Right cardiac atrium (tissue), 5 donors: ENCODE data around the gene DGKK. TPM values are rescaled to one million over a fixed set of nuclear protein-coding genes. Genes with fewer than 3 reads are reported as not detected.

Experiments
- ATAC-seq, 2 donors: fragments of 200-7000 bp; cut with Tn5 transposase; one replicate each; pipeline versions ENCODE4 v1.8.0 to v1.9.1; 2020; ENCODE audit warnings: moderate library complexity in 2 of 2, mild to moderate bottlenecking in 1 of 2
- DNase-seq, 3 donors: peaks; one replicate each; pipeline ENCODE4 v3.0.0-alpha.2; 2020
- H3K27ac ChIP-seq: one replicate; pipeline ENCODE4 v1.5.1; 2013; ENCODE audit warnings: mild to moderate bottlenecking, low read length, control low read depth, moderate library complexity
- H3K27me3 ChIP-seq: one replicate; pipeline ENCODE4 v1.6.1; 2013; ENCODE audit not compliant: control insufficient read depth, insufficient read depth
- H3K4me1 ChIP-seq: one replicate; pipeline ENCODE4 v1.6.1; 2013; ENCODE audit warnings: low read length; ENCODE audit not compliant: control insufficient read depth, insufficient read depth
- H3K4me3 ChIP-seq: one replicate; pipeline ENCODE4 v1.5.1; 2013; ENCODE audit warnings: low read length, control low read depth
- H3K9me3 ChIP-seq: one replicate; pipeline ENCODE4 v1.6.1; 2013; ENCODE audit warnings: low read length; ENCODE audit not compliant: control insufficient read depth
- WGBS: extraction: QIAGEN DNeasy Blood & Tissue Kit; methylation state at CpG from one replicate; pipeline ENCODE4 v1.1.7; 2013; 5-methylcytosine and 5-hydroxymethylcytosine counted together
- intact Hi-C, 4 donors: fragments of 100-400 bp; cut with DNase I; formaldehyde crosslinking; loops; one replicate each; pipeline versions ENCODE4 v1.11.0 to v1.14.0; 2022 to 2023
- polyA plus RNA-seq: library from polyadenylated mRNA; stranded (reverse); fragments of 200-250 nt; gene quantifications from one replicate; pipeline ENCODE4 v1.2.3, GENCODE V29; 2013
- total RNA-seq, 4 donors: library from RNA; stranded (reverse); fragmentation: NEBNext Ultra II Directional; extraction: Animal tissue kit (Norgen Biotek cat#: 25700); gene quantifications; one replicate each; pipeline ENCODE4 v1.2.1, GENCODE V29; 2021
- donor health status: healthy with polysubstance abuse.
- donor health status: DM: no; HTN: yes; CAD: no.
- donor health status: DM: no; HTN: no; CAD: no.
- donor health status: DM: no; HTN: yes; CAD: no; lungs with severe emphysema.
- donor health status: DM: yes; HTN: yes; CAD: no.

The DGKK gene
- total and polyA plus RNA-seq, 5 donors: not detected

GRCh38 chrX:50459615-50460014 is 11.0 kb downstream of the DGKK start:
- no peaks in the 10 kb centered on the region for H3K4me1 ChIP-seq
- DNase-seq (no peak), ATAC-seq (no peak)
- H3K4me3 ChIP-seq: no peak overlapping the region
- no peaks in the 10 kb centered on the region for H3K9me3 ChIP-seq
- H3K27me3 ChIP-seq: no peaks in the 10 kb centered on the region
- H3K27ac ChIP-seq: no peak overlapping the region
- WGBS: 40% methylated on average over 1 of the region's 1 CpG
- intact Hi-C loops: no loop called here

- DNase-seq (no peak), ATAC-seq (no peak)
- H3K4me1 ChIP-seq: no peaks in the 10 kb centered on the region
- 82% methylated on average over 3 of the region's 3 CpGs for WGBS
- H3K27ac ChIP-seq: no peak overlapping the region
- no peaks in the 10 kb centered on the region for H3K9me3 ChIP-seq
- H3K4me3 ChIP-seq: no peak overlapping the region
- intact Hi-C loops: no loop called here
- H3K27me3 ChIP-seq: no peaks in the 10 kb centered on the region
Observed at GRCh38 chrX:50458483-50458882, 12.1 kb downstream of the DGKK start.

- Histone ChIP-seq H3K4me1 (no peaks in the 10 kb centered on the region), H3K9me3 (no peaks in the 10 kb centered on the region), H3K27ac (no peak overlapping the region), H3K27me3 (no peaks in the 10 kb centered on the region), H3K4me3 (no peak overlapping the region)
- ATAC-seq (no peak), DNase-seq (no peak)
- intact Hi-C loops: no loop called here
- WGBS: 85% methylated on average over 6 of the region's 6 CpGs
Observed at GRCh38 chrX:50456712-50457484, 13.7 kb downstream of the DGKK start.

GRCh38 chrX:50452782-50453181 is 17.8 kb downstream of the DGKK start:
- Histone ChIP-seq H3K4me3 (no peak overlapping the region), H3K27me3 (no peaks in the 10 kb centered on the region), H3K27ac (no peak overlapping the region), H3K4me1 (no peaks in the 10 kb centered on the region), H3K9me3 (no peaks in the 10 kb centered on the region)
- intact Hi-C loops: no loop called here
- ATAC-seq (no peak), DNase-seq (no peak)

GRCh38 chrX:50450324-50450723 is 20.3 kb downstream of the DGKK start:
- intact Hi-C loops: no loop called here
- H3K27ac ChIP-seq: no peak overlapping the region
- H3K4me3 ChIP-seq: no peak overlapping the region
- 49% methylated on average over 1 of the region's 1 CpG for WGBS
- no peaks in the 10 kb centered on the region for H3K4me1 ChIP-seq
- H3K9me3 ChIP-seq: no peaks in the 10 kb centered on the region
- DNase-seq (no peak), ATAC-seq (no peak)
- H3K27me3 ChIP-seq: no peaks in the 10 kb centered on the region

GRCh38 chrX:50448565-50448964 is 22.1 kb downstream of the DGKK start:
- Histone ChIP-seq H3K27me3 (no peaks in the 10 kb centered on the region), H3K27ac (no peak overlapping the region), H3K4me1 (no peaks in the 10 kb centered on the region), H3K4me3 (no peak overlapping the region), H3K9me3 (no peaks in the 10 kb centered on the region)
- DNase-seq (no peak), ATAC-seq (no peak)
- WGBS: 90% methylated on average over 2 of the region's 2 CpGs
- intact Hi-C loops: no loop called here

GRCh38 chrX:50447535-50447934 is 23.1 kb downstream of the DGKK start:
- no peaks in the 10 kb centered on the region for H3K4me1 ChIP-seq
- H3K27ac ChIP-seq: no peak overlapping the region
- ATAC-seq (no peak), DNase-seq (no peak)
- no peak overlapping the region for H3K4me3 ChIP-seq
- H3K27me3 ChIP-seq: no peaks in the 10 kb centered on the region
- 90% methylated on average over 3 of the region's 3 CpGs for WGBS
- intact Hi-C loops: no loop called here
- H3K9me3 ChIP-seq: no peaks in the 10 kb centered on the region

- ATAC-seq (no peak), DNase-seq (no peak)
- Histone ChIP-seq H3K4me3 (no peak overlapping the region), H3K27me3 (no peaks in the 10 kb centered on the region), H3K4me1 (no peaks in the 10 kb centered on the region), H3K9me3 (no peaks in the 10 kb centered on the region), H3K27ac (no peak overlapping the region)
- intact Hi-C loops: no loop called here
- 77% methylated on average over 3 of the region's 3 CpGs for WGBS
Observed at GRCh38 chrX:50442426-50443116, 28.1 kb downstream of the DGKK start.

- DNase-seq: no peak
- ATAC-seq: no peak
Observed at GRCh38 chrX:50436797-50437196, 33.8 kb downstream of the DGKK start.

GRCh38 chrX:50432829-50433289 is 37.8 kb downstream of the DGKK start:
- Histone ChIP-seq H3K4me3 (no peak overlapping the region), H3K27me3 (no peaks in the 10 kb centered on the region), H3K9me3 (no peaks in the 10 kb centered on the region), H3K4me1 (no peaks in the 10 kb centered on the region), H3K27ac (no peak overlapping the region)
- ATAC-seq (no peak), DNase-seq (no peak)
- intact Hi-C loops: no loop called here
- WGBS: 67% methylated on average over 3 of the region's 3 CpGs

More at GRCh38 chrX:50436797-50437196, 33.8 kb downstream of the DGKK start:
- Histone ChIP-seq H3K4me3 (no peak overlapping the region), H3K4me1 (no peaks in the 10 kb centered on the region), H3K27me3 (no peaks in the 10 kb centered on the region), H3K27ac (no peak overlapping the region), H3K9me3 (no peaks in the 10 kb centered on the region)
- 85% methylated on average over 6 of the region's 6 CpGs for WGBS
- intact Hi-C loops: no loop called here

GRCh38 chrX:50431623-50432022 is 39.0 kb downstream of the DGKK start:
- WGBS: 66% methylated on average over 3 of the region's 3 CpGs
- H3K9me3 ChIP-seq: no peaks in the 10 kb centered on the region
- no peaks in the 10 kb centered on the region for H3K27me3 ChIP-seq
- ATAC-seq: no peak
- H3K4me3 ChIP-seq: no peak overlapping the region
- DNase-seq: no peak
- intact Hi-C loops: no loop called here
- H3K27ac ChIP-seq: no peak overlapping the region
- H3K4me1 ChIP-seq: no peaks in the 10 kb centered on the region
